Measurements from ENCODE around the gene ENPP3. TPM values are rescaled to one million over a fixed set of nuclear protein-coding genes. Genes with fewer than 3 reads are reported as not detected.
"Not testable (repeated sequence)": the region's sequence is repeated elsewhere in the genome, so short reads cannot be mapped to it uniquely, and the experiment has no call there.

Gene ENPP3
- polyA plus RNA-seq, 4 donors: 8.3 to 13.7 (median 9.0) TPM

DNA sequence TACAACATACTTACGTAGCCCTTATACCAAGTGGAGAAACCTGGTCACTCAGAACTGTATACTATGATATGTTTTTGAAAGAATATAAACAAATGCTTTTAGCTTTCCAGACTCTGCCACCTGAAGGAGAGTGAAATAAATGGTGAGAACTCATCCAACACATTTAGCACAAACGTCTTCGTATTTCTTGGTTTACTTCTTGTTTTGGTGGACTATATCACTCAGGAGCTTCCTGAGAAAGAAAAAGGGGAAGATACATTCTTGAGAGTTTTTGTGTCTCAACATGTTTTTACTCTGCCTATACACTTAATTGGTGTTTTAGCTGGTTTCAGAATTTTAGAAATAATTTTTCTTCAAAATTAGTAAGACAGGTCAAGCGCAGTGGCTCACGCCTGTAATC lies 93.2 kb downstream of the ENPP3 start:
- DNase-seq (ENCODE audit: low read depth in 4 of 4, low spot score in 3 of 4): no peak

- DNase-seq (ENCODE audit: low read depth in 4 of 4, low spot score in 3 of 4): no peak
Measured at GRCh38 chr6:131731224-131731623, 94.1 kb downstream of the ENPP3 start.

DNA sequence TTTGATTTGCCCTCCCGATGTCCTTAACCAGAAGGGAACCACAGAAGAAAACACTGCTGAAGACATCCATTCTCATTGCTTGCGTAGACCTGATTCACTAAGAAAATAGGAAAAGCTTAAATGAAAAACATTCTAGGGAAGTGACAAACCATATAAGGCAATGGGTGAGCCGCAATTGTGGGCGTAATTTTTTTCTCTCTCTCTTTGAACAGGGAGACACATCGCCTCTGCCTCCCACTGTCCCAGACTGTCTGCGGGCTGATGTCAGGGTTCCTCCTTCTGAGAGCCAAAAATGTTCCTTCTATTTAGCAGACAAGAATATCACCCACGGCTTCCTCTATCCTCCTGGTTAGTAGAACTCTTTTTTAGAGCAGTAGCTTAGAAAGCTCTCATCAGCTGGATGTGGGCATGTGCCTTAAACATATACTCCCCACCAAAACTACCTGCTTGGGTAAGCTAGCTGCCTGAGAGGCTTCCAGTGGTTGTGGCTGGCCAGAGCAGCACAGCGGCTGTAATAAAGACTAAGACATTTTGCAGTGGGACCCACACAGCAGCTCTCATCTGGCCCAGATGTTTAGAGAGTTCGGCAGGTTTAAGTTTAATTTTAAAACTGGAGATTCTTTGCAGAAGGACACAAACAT lies 96.4 kb downstream of the ENPP3 start:
- no peak for DNase-seq (ENCODE audit: low read depth in 4 of 4, low spot score in 3 of 4)

DNA sequence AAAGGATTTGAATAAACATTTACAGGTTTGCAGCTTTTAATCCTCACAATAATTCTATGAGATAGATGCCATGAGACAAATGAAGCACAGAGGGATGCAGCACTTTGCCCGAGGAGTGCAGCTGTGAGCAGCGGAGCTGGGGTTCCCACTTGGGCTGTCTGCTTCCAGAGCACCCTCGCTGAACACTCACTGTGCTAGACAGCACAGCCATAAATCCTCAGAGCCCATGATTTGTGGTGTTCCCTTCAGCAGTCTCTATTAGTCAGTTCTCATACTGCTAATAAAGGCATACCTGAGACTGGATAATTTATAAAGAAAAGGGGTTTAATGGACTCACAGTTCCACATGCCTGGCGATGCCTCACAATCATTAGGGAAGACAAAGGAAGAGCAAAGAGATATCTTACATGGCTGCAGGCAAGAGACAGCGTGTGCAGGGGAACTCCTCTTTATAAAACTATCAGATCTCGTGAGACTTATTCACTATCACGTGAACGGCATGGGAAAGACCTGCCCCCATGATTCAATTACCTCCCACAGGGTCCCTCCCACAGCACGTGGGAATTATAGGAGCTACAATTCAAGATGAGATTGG lies 99.0 kb downstream of the ENPP3 start:
- DNase-seq (ENCODE audit: low read depth in 4 of 4, low spot score in 3 of 4): no peak

- DNase-seq (ENCODE audit: low read depth in 4 of 4, low spot score in 3 of 4): no peak
Measured at GRCh38 chr6:131736811-131737210, 99.7 kb downstream of the ENPP3 start.

DNA sequence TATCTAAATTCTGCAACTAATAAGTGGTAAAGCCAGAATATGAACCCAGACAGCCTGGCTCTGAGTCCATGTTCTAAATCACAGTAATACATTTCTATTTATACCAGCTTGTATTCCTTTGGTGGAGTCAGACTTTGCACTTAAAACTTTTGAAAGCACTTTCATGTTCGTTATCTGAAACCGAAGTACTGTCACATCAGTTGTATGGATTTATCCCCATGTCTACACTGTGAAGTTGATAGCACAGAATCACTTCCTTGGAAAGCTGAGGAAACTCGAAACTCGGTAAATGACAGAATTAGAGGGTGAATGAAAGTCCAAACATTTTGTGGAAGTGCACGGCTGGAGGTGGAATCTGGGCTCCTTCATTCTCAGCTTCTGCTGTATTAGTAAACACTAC lies 102.0 kb downstream of the ENPP3 start:
- no peak for DNase-seq (ENCODE audit: low read depth in 4 of 4, low spot score in 3 of 4)

- no peak for DNase-seq (ENCODE audit: low read depth in 4 of 4, low spot score in 3 of 4)
Measured at GRCh38 chr6:131740161-131740560, 103.1 kb downstream of the ENPP3 start.

- DNase-seq (ENCODE audit: low read depth in 4 of 4, low spot score in 3 of 4): no peak
Measured at GRCh38 chr6:131741688-131742393, 104.7 kb downstream of the ENPP3 start.

GRCh38 chr6:131744432-131745287 lies 107.6 kb downstream of the ENPP3 start:
- no peak for DNase-seq (ENCODE audit: low read depth in 4 of 4, low spot score in 3 of 4)

DNA sequence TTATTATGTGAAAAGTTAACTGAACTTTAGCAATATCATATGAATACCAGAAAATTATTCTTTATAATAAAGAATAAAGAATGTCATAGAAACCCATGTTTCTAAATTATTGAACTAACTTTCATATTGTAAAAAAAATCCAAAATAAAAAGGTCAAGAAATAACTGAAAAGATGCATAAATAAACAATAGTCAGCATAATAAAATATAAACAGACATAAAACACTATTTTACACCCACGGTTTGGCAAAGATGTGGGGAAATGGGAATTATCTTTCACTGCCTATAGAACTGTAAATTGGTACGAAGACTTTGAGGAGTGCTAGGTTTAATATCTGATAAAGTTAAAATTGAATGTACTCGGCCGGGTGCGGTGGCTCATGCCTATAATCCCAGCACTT lies 108.4 kb downstream of the ENPP3 start:
- no peak for DNase-seq (ENCODE audit: low read depth in 4 of 4, low spot score in 3 of 4)

DNA sequence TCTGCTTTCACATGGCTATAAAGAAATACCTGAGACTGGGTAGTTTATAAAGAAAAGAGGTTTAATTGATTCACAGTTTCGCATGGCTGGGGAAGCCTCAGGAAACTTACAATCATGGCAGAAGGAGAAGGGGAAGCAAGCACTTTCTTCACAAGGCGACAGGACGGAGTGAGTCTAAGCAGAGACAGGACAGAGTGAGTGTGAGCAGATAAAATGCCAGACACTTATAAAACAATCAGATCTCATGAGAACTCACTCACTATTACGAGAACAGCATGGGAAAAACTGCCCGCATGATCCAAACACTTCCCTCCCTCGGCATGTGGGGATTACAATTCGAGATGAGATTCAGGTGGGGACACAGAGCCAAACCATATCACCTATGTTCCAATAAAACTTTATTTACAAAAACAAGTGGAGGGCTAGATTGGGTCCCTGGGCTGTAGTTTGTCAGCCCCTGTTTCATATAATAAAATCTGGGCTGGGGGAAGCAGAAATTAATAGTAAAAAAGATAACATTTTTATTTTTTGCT lies 110.8 kb downstream of the ENPP3 start:
- no peak for DNase-seq (ENCODE audit: low read depth in 4 of 4, low spot score in 3 of 4)

GRCh38 chr6:131749023-131749422 lies 111.9 kb downstream of the ENPP3 start:
- no peak for DNase-seq (ENCODE audit: low read depth in 4 of 4, low spot score in 3 of 4)

- DNase-seq (ENCODE audit: low read depth in 4 of 4, low spot score in 3 of 4): not testable (repeated sequence)
Measured at GRCh38 chr6:131751012-131751715, 114.1 kb downstream of the ENPP3 start.

- DNase-seq (ENCODE audit: low read depth in 4 of 4, low spot score in 3 of 4): no peak
Measured at GRCh38 chr6:131754088-131754487, 117.0 kb downstream of the ENPP3 start.

GRCh38 chr6:131754715-131755567 lies 117.8 kb downstream of the ENPP3 start:
- no peak for DNase-seq (ENCODE audit: low read depth in 4 of 4, low spot score in 3 of 4)

- DNase-seq (ENCODE audit: low read depth in 4 of 4, low spot score in 3 of 4): no peak
Measured at GRCh38 chr6:131755597-131755996, 118.5 kb downstream of the ENPP3 start.

GRCh38 chr6:131756039-131756438 lies 118.9 kb downstream of the ENPP3 start:
- DNase-seq (ENCODE audit: low read depth in 4 of 4, low spot score in 3 of 4): no peak

- DNase-seq (ENCODE audit: low read depth in 4 of 4, low spot score in 3 of 4): no peak
Measured at GRCh38 chr6:131758920-131759319, 121.8 kb downstream of the ENPP3 start.

DNA sequence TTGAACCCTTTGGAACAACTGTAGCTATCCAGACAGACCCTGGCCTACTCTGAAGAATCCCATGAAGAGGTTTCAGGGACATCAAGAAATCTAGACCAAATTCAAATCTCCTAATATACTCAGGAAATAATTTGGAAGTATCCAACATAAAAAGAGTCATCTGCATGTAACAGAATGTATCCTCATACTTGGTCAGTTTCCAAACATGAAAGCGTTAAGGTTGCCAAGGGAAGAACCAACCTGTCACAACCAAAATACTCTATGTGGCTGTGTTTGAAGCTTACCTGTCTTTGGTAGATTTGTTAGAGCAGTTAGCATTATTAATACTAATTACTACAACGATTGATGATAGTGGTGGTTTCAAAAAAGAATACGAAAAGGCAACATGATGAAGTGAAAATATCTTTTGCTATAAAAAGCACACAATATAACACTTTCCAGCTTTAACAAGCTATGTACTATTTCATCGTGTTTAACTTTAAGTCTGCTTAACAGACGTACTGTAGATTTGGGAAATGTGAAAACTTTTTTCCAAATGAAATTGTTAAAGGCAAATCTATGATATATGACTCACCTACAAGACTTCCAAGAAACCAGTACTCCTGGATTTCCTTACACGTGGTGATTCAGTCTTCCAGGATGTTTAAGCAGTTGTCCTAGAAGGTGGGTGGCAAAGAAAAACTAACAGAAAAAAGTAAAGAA lies 124.1 kb downstream of the ENPP3 start:
- no peak for DNase-seq (ENCODE audit: low read depth in 4 of 4, low spot score in 3 of 4)
